Measurements from ENCODE around the gene VEPH1. TPM values are rescaled to one million over a fixed set of nuclear protein-coding genes. Genes with fewer than 3 reads are reported as not detected.

The VEPH1 gene
- total RNA-seq, 1 experiment from 2014 or later: 35.1 TPM

- Mint-ChIP-seq H3K9me3 (ENCODE audit: low read depth, unreplicated experiment) (no peaks in the 10 kb centered on the region), H3K4me1 (ENCODE audit: low read depth, unreplicated experiment) (no peaks in the 10 kb centered on the region), H3K36me3 (ENCODE audit: insufficient read depth, unreplicated experiment) (no peaks in the 10 kb centered on the region), H3K27me3 (ENCODE audit: unreplicated experiment) (no peaks in the 10 kb centered on the region), H3K27ac (ENCODE audit: unreplicated experiment) (no peak overlapping the region), H3K4me3 (ENCODE audit: low read depth, unreplicated experiment) (no peak overlapping the region)
- TF ChIP-seq, protein P1, sequence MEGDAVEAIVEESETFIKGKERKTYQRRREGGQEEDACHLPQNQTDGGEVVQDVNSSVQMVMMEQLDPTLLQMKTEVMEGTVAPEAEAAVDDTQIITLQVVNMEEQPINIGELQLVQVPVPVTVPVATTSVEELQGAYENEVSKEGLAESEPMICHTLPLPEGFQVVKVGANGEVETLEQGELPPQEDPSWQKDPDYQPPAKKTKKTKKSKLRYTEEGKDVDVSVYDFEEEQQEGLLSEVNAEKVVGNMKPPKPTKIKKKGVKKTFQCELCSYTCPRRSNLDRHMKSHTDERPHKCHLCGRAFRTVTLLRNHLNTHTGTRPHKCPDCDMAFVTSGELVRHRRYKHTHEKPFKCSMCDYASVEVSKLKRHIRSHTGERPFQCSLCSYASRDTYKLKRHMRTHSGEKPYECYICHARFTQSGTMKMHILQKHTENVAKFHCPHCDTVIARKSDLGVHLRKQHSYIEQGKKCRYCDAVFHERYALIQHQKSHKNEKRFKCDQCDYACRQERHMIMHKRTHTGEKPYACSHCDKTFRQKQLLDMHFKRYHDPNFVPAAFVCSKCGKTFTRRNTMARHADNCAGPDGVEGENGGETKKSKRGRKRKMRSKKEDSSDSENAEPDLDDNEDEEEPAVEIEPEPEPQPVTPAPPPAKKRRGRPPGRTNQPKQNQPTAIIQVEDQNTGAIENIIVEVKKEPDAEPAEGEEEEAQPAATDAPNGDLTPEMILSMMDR (IDR thresholded peaks at IDR 0.05; ENCODE audit: unreplicated experiment): no peak
- intact Hi-C loops (cut with micrococcal nuclease; ENCODE audit: unreplicated experiment): no loop called here
- DNase-seq: no peak
- CTCF ChIA-PET: interaction anchor here (0.6 kb wide), 1 partner anchor 30 kb away, joined by 3 read pairs; no protein-coding TSS in a partner anchor
- no TSS peak for BruUV-seq (replicated peaks)
These were observed 228.5 kb downstream of the VEPH1 start for GRCh38 chr3:157274644-157275137.

- H3K4me3 Mint-ChIP-seq (ENCODE audit: low read depth, unreplicated experiment): no peak overlapping the region
- H3K36me3 Mint-ChIP-seq (ENCODE audit: insufficient read depth, unreplicated experiment): no peaks in the 10 kb centered on the region
- H3K27me3 Mint-ChIP-seq (ENCODE audit: unreplicated experiment): no peaks in the 10 kb centered on the region
- no peak for DNase-seq
- no peak overlapping the region for H3K27ac Mint-ChIP-seq (ENCODE audit: unreplicated experiment)
- H3K9me3 Mint-ChIP-seq (ENCODE audit: low read depth, unreplicated experiment): no peaks in the 10 kb centered on the region
- H3K4me1 Mint-ChIP-seq (ENCODE audit: low read depth, unreplicated experiment): no peaks in the 10 kb centered on the region
- TF ChIP-seq, protein P1 (IDR thresholded peaks at IDR 0.05; ENCODE audit: unreplicated experiment): no peak
- intact Hi-C loops (cut with micrococcal nuclease; ENCODE audit: unreplicated experiment): no loop called here
- no TSS peak for BruUV-seq (replicated peaks)
- CTCF ChIA-PET: interaction anchor here (0.7 to 0.9 kb wide), 2 partner anchors 34 to 43 kb away, joined by 3 to 5 read pairs; no protein-coding TSS in a partner anchor
These were observed 231.8 kb downstream of the VEPH1 start for GRCh38 chr3:157271283-157271882.

DNA sequence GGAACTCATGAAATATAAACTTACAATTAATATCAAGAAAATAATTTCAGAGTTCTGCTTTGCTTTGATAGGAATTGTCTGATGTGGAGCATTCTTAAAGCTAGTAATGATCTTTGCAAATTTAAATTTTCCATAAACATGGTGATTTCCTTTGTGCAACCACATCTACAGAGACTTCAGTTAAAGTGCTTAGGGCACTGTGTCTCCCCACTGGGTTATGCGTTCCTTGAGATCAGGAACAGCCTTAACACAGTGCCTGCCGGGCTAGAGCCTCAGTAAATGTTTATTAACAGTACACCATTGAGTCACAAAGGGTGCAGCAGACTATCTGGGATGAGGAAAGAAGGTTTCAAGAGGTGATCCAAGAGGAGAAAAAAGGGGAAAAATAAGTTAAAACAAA lies 235.2 kb downstream of the VEPH1 start:
- Mint-ChIP-seq H3K27ac (ENCODE audit: unreplicated experiment) (no peak overlapping the region), H3K9me3 (ENCODE audit: low read depth, unreplicated experiment) (no peaks in the 10 kb centered on the region), H3K27me3 (ENCODE audit: unreplicated experiment) (no peaks in the 10 kb centered on the region), H3K36me3 (ENCODE audit: insufficient read depth, unreplicated experiment) (no peaks in the 10 kb centered on the region), H3K4me3 (ENCODE audit: low read depth, unreplicated experiment) (no peak overlapping the region), H3K4me1 (ENCODE audit: low read depth, unreplicated experiment) (no peaks in the 10 kb centered on the region)
- TF ChIP-seq, protein P1 (IDR thresholded peaks at IDR 0.05; ENCODE audit: unreplicated experiment): no peak
- CTCF ChIA-PET: interaction anchor here (0.5 to 0.6 kb wide), 2 partner anchors 103 to 665 kb away, joined by 3 read pairs; no protein-coding TSS in a partner anchor
- DNase-seq: no peak
- no TSS peak for BruUV-seq (replicated peaks)
- intact Hi-C loops (cut with micrococcal nuclease; ENCODE audit: unreplicated experiment): no loop called here

- no peak overlapping the region for H3K27ac Mint-ChIP-seq (ENCODE audit: unreplicated experiment)
- BruUV-seq (replicated peaks): no TSS peak
These were observed 237.3 kb downstream of the VEPH1 start for GRCh38 chr3:157265931-157266330.

More at GRCh38 chr3:157265931-157266330, 237.3 kb downstream of the VEPH1 start:
- CTCF ChIA-PET: interaction anchor here (1.2 to 1.3 kb wide), 2 partner anchors 16 to 51 kb away, joined by 3 read pairs; no protein-coding TSS in a partner anchor
- no peak overlapping the region for H3K4me3 Mint-ChIP-seq (ENCODE audit: low read depth, unreplicated experiment)
- DNase-seq: no peak
- no peaks in the 10 kb centered on the region for H3K27me3 Mint-ChIP-seq (ENCODE audit: unreplicated experiment)
- H3K36me3 Mint-ChIP-seq (ENCODE audit: insufficient read depth, unreplicated experiment): no peaks in the 10 kb centered on the region
- TF ChIP-seq, protein P1 (IDR thresholded peaks at IDR 0.05; ENCODE audit: unreplicated experiment): no peak
- H3K9me3 Mint-ChIP-seq (ENCODE audit: low read depth, unreplicated experiment): peaks cover 2% of the 10 kb centered on the region
- H3K4me1 Mint-ChIP-seq (ENCODE audit: low read depth, unreplicated experiment): peaks cover 8% of the 10 kb centered on the region
- intact Hi-C loops (cut with micrococcal nuclease; ENCODE audit: unreplicated experiment): no loop called here
